B cell (primary cell): Measurements from ENCODE around the gene TANGO6. TPM values are rescaled to one million over a fixed set of nuclear protein-coding genes. Genes with fewer than 3 reads are reported as not detected.

Experiments used
- ATAC-seq: fragments of 200-7000 bp; cut with Tn5 transposase; one replicate; pipeline ENCODE4 v1.10.0; 2021; ENCODE audit warnings: low read depth, mild to moderate bottlenecking, moderate number of reproducible peaks, moderate library complexity
- CTCF ChIA-PET: fragments of 350-600 bp; sonication (Branson Sonifier 250); formaldehyde crosslinking; loops from one replicate; lab custom pipeline; 2021; ENCODE audit warnings: antibody characterized with exemption, inconsistent platforms; lab: Charles Lee
- POLR2A ChIA-PET: fragments of 350-600 bp; sonication (Branson Sonifier 250); formaldehyde crosslinking; loops from one replicate; lab custom pipeline; 2021; ENCODE audit warnings: antibody characterized with exemption; lab: Charles Lee
- DNase-seq: peaks from one replicate; pipeline ENCODE4 v3.0.0; 2013
- H2AFZ ChIP-seq: 2 replicates; pipeline ENCODE4 v1.6.1; 2012; ENCODE audit warnings: mild to moderate bottlenecking, low read depth, low read length; ENCODE audit not compliant: insufficient read depth, poor library complexity, severe bottlenecking
- H3K27ac ChIP-seq, 2 donors: 1 replicate in 1 of 2; 2 replicates in 1 of 2; pipeline ENCODE4 v1.5.1; 2012 to 2013; ENCODE audit warnings: low read length in 2 of 2, mild to moderate bottlenecking in 2 of 2, moderate library complexity in 1 of 2
- H3K27me3 ChIP-seq, 4 experiments: fragments of 200-600 bp in 1 of 4; sonication (generic) in 1 of 4; replicated peaks in 1 of 4; 1 replicate in 2 of 4; 2 replicates in 2 of 4; pipeline versions ENCODE4 v1.6.1 to v1.7.0; 2013 to 2016; ENCODE audit warnings: low read length in 3 of 4, mild to moderate bottlenecking in 2 of 4, mixed read lengths in 1 of 4, moderate library complexity in 1 of 4; ENCODE audit not compliant: insufficient read depth in 4 of 4, control insufficient read depth in 3 of 4; ENCODE audit errors: control extremely low read depth in 1 of 4
- H3K36me3 ChIP-seq, 2 experiments: replicated peaks in 1 of 2; 1 replicate in 1 of 2; 2 replicates in 1 of 2; pipeline versions ENCODE4 v1.6.1 to v1.7.1; 2013; ENCODE audit warnings: low read length in 1 of 2; ENCODE audit not compliant: insufficient read depth in 2 of 2, control insufficient read depth in 1 of 2; ENCODE audit errors: control extremely low read depth in 1 of 2, extremely low read depth in 1 of 2
- H3K4me1 ChIP-seq, 2 donors: fragments of 200-600 bp in 1 of 2; sonication (generic) in 1 of 2; 1 replicate in 1 of 2; 2 replicates in 1 of 2; pipeline versions ENCODE4 v1.5.1 to v1.6.1; 2013 to 2017; ENCODE audit warnings: low read length in 2 of 2; ENCODE audit not compliant: control insufficient read depth in 2 of 2, insufficient read depth in 2 of 2
- H3K4me2 ChIP-seq: replicated peaks from 2 replicates; pipeline ENCODE3; 2012; ENCODE audit warnings: mild to moderate bottlenecking, low read depth, low read length; ENCODE audit not compliant: poor library complexity, severe bottlenecking
- H3K4me3 ChIP-seq, 5 experiments: fragments of 200-600 bp in 1 of 5; sonication (generic) in 1 of 5; 1 replicate in 3 of 5; 2 replicates in 2 of 5; pipeline versions ENCODE4 v1.5.1 to v1.7.0; 2011 to 2016; ENCODE audit warnings: low read length in 4 of 5, mild to moderate bottlenecking in 4 of 5, low read depth in 2 of 5, control low read depth in 1 of 5, moderate library complexity in 1 of 5; ENCODE audit not compliant: insufficient read depth in 1 of 5; ENCODE audit errors: control extremely low read depth in 1 of 5, extremely low read depth in 1 of 5
- H3K79me2 ChIP-seq: fragments of 200-600 bp; sonication (generic); one replicate; pipeline ENCODE4 v1.6.0; 2016; ENCODE audit warnings: low read length; ENCODE audit not compliant: control insufficient read depth, insufficient read depth
- H3K9ac ChIP-seq: fragments of 200-600 bp; sonication (generic); 2 replicates; pipeline ENCODE4 v1.6.1; 2017; ENCODE audit warnings: mild to moderate bottlenecking, low read length, moderate library complexity
- H3K9me3 ChIP-seq, 3 donors: one replicate each; pipeline versions ENCODE4 v1.6.1 to v1.7.1; 2013; ENCODE audit warnings: low read length in 2 of 3; ENCODE audit not compliant: control insufficient read depth in 2 of 3, insufficient read depth in 1 of 3; ENCODE audit errors: control extremely low read depth in 1 of 3
- H4K20me1 ChIP-seq: 2 replicates; pipeline ENCODE4 v1.6.0; 2012; ENCODE audit warnings: mild to moderate bottlenecking, low read length; ENCODE audit not compliant: insufficient read depth, control insufficient read depth, poor library complexity, severe bottlenecking
- H3K27ac Mint-ChIP-seq: one replicate; pipeline ENCODE4 v1.8.0; 2021; ENCODE audit warnings: mixed read lengths
- H3K27me3 Mint-ChIP-seq: one replicate; pipeline ENCODE4 v1.8.0; 2021; ENCODE audit warnings: mixed read lengths
- H3K4me1 Mint-ChIP-seq: one replicate; pipeline ENCODE4 v1.8.0; 2021; ENCODE audit warnings: mixed read lengths
- H3K4me3 Mint-ChIP-seq: one replicate; pipeline ENCODE4 v1.8.0; 2021; ENCODE audit warnings: mixed read lengths
- H3K9me3 Mint-ChIP-seq: one replicate; pipeline ENCODE4 v1.8.0; 2022; ENCODE audit warnings: mixed read lengths; ENCODE audit not compliant: insufficient read depth
- CTCF ChIP-seq: fragments of 200-600 bp; IDR thresholded peaks from one replicate; pipeline ENCODE4 v1.8.0; 2022; ENCODE audit warnings: antibody characterized with exemption, mild to moderate bottlenecking
- EZH2 ChIP-seq: IDR thresholded peaks from 2 replicates; pipeline ENCODE4 v1.6.1; 2012; ENCODE audit warnings: borderline replicate concordance, low read depth, mild to moderate bottlenecking, moderate library complexity, low read length; ENCODE audit not compliant: insufficient read depth, poor library complexity, severe bottlenecking
- WGBS: methylation state at CpG from one replicate; pipeline ENCODE4 v1.1.5; 2013; ENCODE audit warnings: missing lambda C conversion rate; ENCODE audit not compliant: insufficient coverage; 5-methylcytosine and 5-hydroxymethylcytosine counted together
- intact Hi-C: fragments of 100-400 bp; cut with micrococcal nuclease; formaldehyde crosslinking; loops from one replicate; pipeline ENCODE4 v1.10.0; 2022
- polyA plus RNA-seq: library from polyadenylated mRNA; depleted of rRNA; stranded (reverse); fragments of >200 nt; gene quantifications from 2 replicates; pipeline ENCODE4 v1.2.3, GENCODE V29; 2012
- total RNA-seq, 2 donors: library from RNA; stranded (reverse); fragments of 120-200 nt in 1 of 2; gene quantifications; 1 replicate in 1 of 2; 2 replicates in 1 of 2; pipeline versions ENCODE4 v1.2.3 to v1.2.4, GENCODE V29; 2013 to 2022

TANGO6 gene
- total and polyA plus RNA-seq, 2 donors (not counting 1 experiment from before 2014, with no cell fraction given), result 8.0 to 42.8 TPM

- Histone ChIP-seq H3K4me2 (no peak overlapping the region), H3K4me1 (peaks cover 24 to 28% of the 10 kb centered on the region in 2 donors), H3K27ac (no peak overlapping the region), H3K36me3 (peaks cover 0 to 17% of the 10 kb centered on the region in 2 experiments), H2AFZ (no peak overlapping the region), H3K9me3 (peaks cover 0 to 3% (median 0%) of the 10 kb centered on the region in 3 donors), H3K79me2 (no peaks in the 10 kb centered on the region), H3K27me3 (peaks cover 0 to 33% (median 22%) of the 10 kb centered on the region in 4 experiments), H3K9ac (no peak overlapping the region), H4K20me1 (peaks cover 61% of the 10 kb centered on the region), H3K4me3 (no peak overlapping the region)
- ChIA-PET POLR2A (no interaction called here), CTCF (interaction anchor here (2.8 kb wide), 1 partner anchor 16 kb away, joined by 8 read pairs; no protein-coding TSS in a partner anchor)
- no peak for DNase-seq
- no peaks in the 10 kb centered on the region for H3K9me3 Mint-ChIP-seq
- intact Hi-C loops, result no loop called here
- H3K27me3 Mint-ChIP-seq, result peaks cover 24% of the 10 kb centered on the region
- no peak overlapping the region for H3K27ac Mint-ChIP-seq
- WGBS, result 98% methylated on average over 41 of the region's 48 CpGs
- H3K4me3 Mint-ChIP-seq, result no peak overlapping the region
- peaks cover 16% of the 10 kb centered on the region for H3K4me1 Mint-ChIP-seq
- ATAC-seq, result no peak
- TF ChIP-seq CTCF (no peak), EZH2 (no peak)
Measured at GRCh38 chr16:69109486-69110270, 266.3 kb downstream of the TANGO6 start.

GRCh38 chr16:69110406-69110805 lies 267.1 kb downstream of the TANGO6 start:
- intact Hi-C loops, result no loop called here
- POLR2A ChIA-PET, result no interaction called here
- Histone ChIP-seq H3K79me2 (no peaks in the 10 kb centered on the region), H3K9me3 (peaks cover 0 to 3% (median 0%) of the 10 kb centered on the region in 3 donors), H3K36me3 (peaks cover 0 to 24% of the 10 kb centered on the region in 2 experiments), H3K4me2 (no peak overlapping the region), H3K27me3 (peaks cover 0 to 26% (median 17%) of the 10 kb centered on the region in 4 experiments), H3K9ac (no peak overlapping the region), H4K20me1 (peaks cover 68% of the 10 kb centered on the region), H3K4me3 (no peak overlapping the region), H2AFZ (no peak overlapping the region), H3K27ac (no peak overlapping the region), H3K4me1 (peaks cover 21 to 24% of the 10 kb centered on the region in 2 donors)
- TF ChIP-seq EZH2 (no peak), CTCF (no peak)
- H3K4me3 Mint-ChIP-seq, result no peak overlapping the region
- peaks cover 13% of the 10 kb centered on the region for H3K4me1 Mint-ChIP-seq
- no peak for ATAC-seq
- H3K27ac Mint-ChIP-seq, result no peak overlapping the region
- no peak for DNase-seq
- H3K9me3 Mint-ChIP-seq, result no peaks in the 10 kb centered on the region
- H3K27me3 Mint-ChIP-seq, result peaks cover 19% of the 10 kb centered on the region
- WGBS, result 98% methylated on average over 7 of the region's 7 CpGs
- CTCF ChIA-PET, result interaction anchor here (0.7 to 2.8 kb wide), 2 partner anchors 11 to 15 kb away, joined by 3 to 8 read pairs; no protein-coding TSS in a partner anchor
